Ovary (tissue), 3 donors: ENCODE measurements around the gene USP36.

Experiments
- EP300 ChIP-seq: sonication (generic); formaldehyde crosslinking; IDR thresholded peaks from one replicate; pipeline ENCODE4 v1.6.1; 2017; ENCODE audit warnings: antibody characterized with exemption
- TF ChIP-seq, protein P1 (sequence below), 3 donors: fragments of 450-650 bp in 2 of 3; fragments of 200-600 bp in 1 of 3; IDR thresholded peaks; one replicate each; pipeline versions ENCODE4 v1.5.1 to v1.8.0; 2016 to 2022; ENCODE audit warnings: antibody characterized with exemption in 3 of 3, mild to moderate bottlenecking in 1 of 3
- donor health status: DM: no; HTN: no; CAD: no.

DNA sequence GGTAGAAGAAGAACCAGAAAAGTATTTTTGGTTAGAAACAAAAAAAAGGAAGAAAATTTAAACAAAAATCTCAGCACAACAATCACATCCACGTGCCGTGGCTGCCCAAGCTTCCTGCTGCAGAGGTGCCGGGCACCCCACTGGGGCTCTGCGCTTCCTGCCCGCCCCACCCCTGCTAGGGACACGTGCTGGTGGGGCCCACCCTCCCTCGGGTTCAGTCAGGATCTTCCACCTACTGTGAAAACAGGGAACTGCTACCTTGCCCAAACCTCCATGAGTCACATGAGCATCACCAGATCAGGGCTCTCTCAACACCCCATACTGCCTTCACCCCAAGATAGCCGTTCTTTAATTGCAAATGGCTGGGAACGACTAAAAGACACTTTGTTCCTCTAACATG is 34.2 kb downstream of the USP36 start:
- TF ChIP-seq, protein P1, sequence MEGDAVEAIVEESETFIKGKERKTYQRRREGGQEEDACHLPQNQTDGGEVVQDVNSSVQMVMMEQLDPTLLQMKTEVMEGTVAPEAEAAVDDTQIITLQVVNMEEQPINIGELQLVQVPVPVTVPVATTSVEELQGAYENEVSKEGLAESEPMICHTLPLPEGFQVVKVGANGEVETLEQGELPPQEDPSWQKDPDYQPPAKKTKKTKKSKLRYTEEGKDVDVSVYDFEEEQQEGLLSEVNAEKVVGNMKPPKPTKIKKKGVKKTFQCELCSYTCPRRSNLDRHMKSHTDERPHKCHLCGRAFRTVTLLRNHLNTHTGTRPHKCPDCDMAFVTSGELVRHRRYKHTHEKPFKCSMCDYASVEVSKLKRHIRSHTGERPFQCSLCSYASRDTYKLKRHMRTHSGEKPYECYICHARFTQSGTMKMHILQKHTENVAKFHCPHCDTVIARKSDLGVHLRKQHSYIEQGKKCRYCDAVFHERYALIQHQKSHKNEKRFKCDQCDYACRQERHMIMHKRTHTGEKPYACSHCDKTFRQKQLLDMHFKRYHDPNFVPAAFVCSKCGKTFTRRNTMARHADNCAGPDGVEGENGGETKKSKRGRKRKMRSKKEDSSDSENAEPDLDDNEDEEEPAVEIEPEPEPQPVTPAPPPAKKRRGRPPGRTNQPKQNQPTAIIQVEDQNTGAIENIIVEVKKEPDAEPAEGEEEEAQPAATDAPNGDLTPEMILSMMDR (IDR thresholded peaks at IDR 0.05): no peak
- TF ChIP-seq EP300: no peak
